Neural cell (in vitro differentiated cells): ENCODE results near the gene NFAT5.

Source experiments
- EZH2 ChIP-seq: fragments of 200-600, 300-800 bp; shearing (Covaris generic), sonication (generic); IDR thresholded peaks from 2 replicates; pipeline ENCODE4 v1.6.1; 2014; ENCODE audit warnings: antibody characterized with exemption, low read length, borderline replicate concordance, mild to moderate bottlenecking; ENCODE audit not compliant: insufficient read depth, poor library complexity, severe bottlenecking
- MXI1 ChIP-seq: fragments of 450-650 bp; conservative IDR thresholded peaks from 2 replicates; pipeline ENCODE4 v1.6.1; 2014; ENCODE audit warnings: antibody characterized with exemption, mild to moderate bottlenecking; ENCODE audit not compliant: poor library complexity, severe bottlenecking
- POLR2AphosphoS5 ChIP-seq: IDR thresholded peaks from 2 replicates; pipeline ENCODE4 v1.6.1; 2012
- SMC3 ChIP-seq: fragments of 450-650 bp; conservative IDR thresholded peaks from 2 replicates; pipeline ENCODE4 v1.6.1; 2014; ENCODE audit warnings: antibody characterized with exemption, mild to moderate bottlenecking, moderate library complexity; ENCODE audit not compliant: poor library complexity

- TF ChIP-seq POLR2AphosphoS5: no peak
- TF ChIP-seq MXI1: no peak
- no peak for TF ChIP-seq EZH2
- no peak for TF ChIP-seq SMC3
These were observed 140.6 kb downstream of the NFAT5 start for GRCh38 chr16:69706256-69706974.
